ENCODE data around the gene RBPJ. TPM values are rescaled to one million over a fixed set of nuclear protein-coding genes. Genes with fewer than 3 reads are reported as not detected.

RBPJ gene
- total RNA-seq, 2 donors from 2014 or later = 41.7 to 98.2 TPM

GRCh38 chr4:26367811-26368210, 47.0 kb downstream of the RBPJ start:
- peaks cover 1% of the 10 kb centered on the region for H3K4me1 ChIP-seq
- H3K27ac ChIP-seq = no peak overlapping the region
- H3K36me3 ChIP-seq = no peaks in the 10 kb centered on the region
- H3K9me3 ChIP-seq = no peaks in the 10 kb centered on the region
- DNase-seq = no peak
- H3K4me3 ChIP-seq = no peak overlapping the region
- H3K27me3 ChIP-seq = no peaks in the 10 kb centered on the region
- H3K9ac ChIP-seq (ENCODE audit: low read depth in 2 of 2, low read length in 2 of 2) = no peak overlapping the region
- intact Hi-C loops (cut with DNase I) = no loop called here
- no peak for TF ChIP-seq CTCF (IDR thresholded peaks at IDR 0.05)

GRCh38 chr4:26368685-26369084, 47.9 kb downstream of the RBPJ start:
- no peak overlapping the region for H3K9ac ChIP-seq (ENCODE audit: low read depth in 2 of 2, low read length in 2 of 2)
- TF ChIP-seq CTCF (IDR thresholded peaks at IDR 0.05) = no peak
- H3K4me1 ChIP-seq = peaks cover 2% of the 10 kb centered on the region
- no peaks in the 10 kb centered on the region for H3K36me3 ChIP-seq
- intact Hi-C loops (cut with DNase I) = no loop called here
- H3K27ac ChIP-seq = no peak overlapping the region
- DNase-seq = no peak
- no peaks in the 10 kb centered on the region for H3K9me3 ChIP-seq
- H3K4me3 ChIP-seq = no peak overlapping the region
- H3K27me3 ChIP-seq = no peaks in the 10 kb centered on the region

GRCh38 chr4:26369132-26369531, 48.3 kb downstream of the RBPJ start:
- Histone ChIP-seq H3K9ac (ENCODE audit: low read depth in 2 of 2, low read length in 2 of 2) (no peak overlapping the region), H3K4me1 (peaks cover 2% of the 10 kb centered on the region), H3K27me3 (no peaks in the 10 kb centered on the region), H3K9me3 (no peaks in the 10 kb centered on the region), H3K27ac (no peak overlapping the region), H3K4me3 (no peak overlapping the region), H3K36me3 (no peaks in the 10 kb centered on the region)
- intact Hi-C loops (cut with DNase I) = no loop called here
- no peak for DNase-seq
- no peak for TF ChIP-seq CTCF (IDR thresholded peaks at IDR 0.05)

- Histone ChIP-seq H3K27me3 (no peaks in the 10 kb centered on the region), H3K9ac (ENCODE audit: low read depth in 2 of 2, low read length in 2 of 2) (no peak overlapping the region), H3K36me3 (no peaks in the 10 kb centered on the region), H3K27ac (no peak overlapping the region), H3K4me1 (peaks cover 2% of the 10 kb centered on the region), H3K4me3 (no peak overlapping the region), H3K9me3 (no peaks in the 10 kb centered on the region)
- no peak for DNase-seq
- TF ChIP-seq CTCF (IDR thresholded peaks at IDR 0.05) = no peak
- intact Hi-C loops (cut with DNase I) = no loop called here
Measured at GRCh38 chr4:26369581-26369980, 48.8 kb downstream of the RBPJ start.

- no peaks in the 10 kb centered on the region for H3K36me3 ChIP-seq
- intact Hi-C loops (cut with DNase I) = no loop called here
- H3K4me1 ChIP-seq = peaks cover 2% of the 10 kb centered on the region
- no peak overlapping the region for H3K9ac ChIP-seq (ENCODE audit: low read depth in 2 of 2, low read length in 2 of 2)
- TF ChIP-seq CTCF (IDR thresholded peaks at IDR 0.05) = no peak
- no peak overlapping the region for H3K27ac ChIP-seq
- DNase-seq = no peak
- H3K27me3 ChIP-seq = no peaks in the 10 kb centered on the region
- H3K9me3 ChIP-seq = no peaks in the 10 kb centered on the region
- no peak overlapping the region for H3K4me3 ChIP-seq
Measured at GRCh38 chr4:26372076-26372475, 51.3 kb downstream of the RBPJ start.
